IMR-90 (cell line): ENCODE results near the gene OR9A2. TPM values are rescaled to one million over a fixed set of nuclear protein-coding genes. Genes with fewer than 3 reads are reported as not detected.

Source experiments
- ATAC-seq: fragments of 200-7000 bp; cut with Tn5 transposase; 2 replicates; pipeline ENCODE4 v1.9.1; 2020; ENCODE audit warnings: low read depth, mild to moderate bottlenecking, moderate library complexity
- BruUV-seq: library from RNA; stranded (reverse); fragments of 400-500 nt; replicated peaks from 2 replicates; lab custom pipeline; 2021; lab: Mats Ljungman, UMichigan
- CTCF ChIA-PET: fragments of 300-600 bp; formaldehyde crosslinking; extraction: SDS; loops from one replicate; lab custom pipeline; 2021; ENCODE audit warnings: antibody characterized with exemption; lab: Yijun Ruan, JAX
- POLR2A ChIA-PET: fragments of 300-600 bp; sonication (Branson Sonifier 250); formaldehyde crosslinking; loops from one replicate; lab custom pipeline; 2022; ENCODE audit warnings: antibody characterized with exemption; ENCODE audit not compliant: unreplicated experiment; lab: Charles Lee
- DNase-seq: peaks from one replicate; pipeline ENCODE4 v3.0.0; 2013
- H2AFZ ChIP-seq: replicated peaks from 2 replicates; pipeline ENCODE3; 2013; ENCODE audit warnings: low read length, mild to moderate bottlenecking; ENCODE audit not compliant: poor library complexity
- H2AK5ac ChIP-seq: 2 replicates; pipeline ENCODE4 v1.6.1; 2013; ENCODE audit warnings: low read depth, low read length, inconsistent platforms
- H2AK9ac ChIP-seq: replicated peaks from 2 replicates; pipeline ENCODE3; 2013; ENCODE audit warnings: mild to moderate bottlenecking, low read depth, low read length, moderate library complexity; ENCODE audit not compliant: poor library complexity
- H2BK120ac ChIP-seq: 2 replicates; pipeline ENCODE4 v1.6.1; 2013; ENCODE audit warnings: low read depth, low read length, inconsistent platforms
- H2BK15ac ChIP-seq: 3 replicates; pipeline ENCODE4 v1.6.1; 2013; ENCODE audit warnings: low read depth, low read length, inconsistent platforms
- H2BK20ac ChIP-seq: 2 replicates; pipeline ENCODE4 v1.6.1; 2013; ENCODE audit warnings: low read depth, mild to moderate bottlenecking, inconsistent platforms, low read length, moderate library complexity
- H2BK5ac ChIP-seq: 2 replicates; pipeline ENCODE4 v1.6.1; 2013; ENCODE audit warnings: mild to moderate bottlenecking, low read depth, low read length, inconsistent platforms; ENCODE audit not compliant: poor library complexity, severe bottlenecking
- H3K14ac ChIP-seq: replicated peaks from 2 replicates; pipeline ENCODE4 v1.6.1; 2013; ENCODE audit warnings: low read depth, low read length, inconsistent platforms
- H3K18ac ChIP-seq: 2 replicates; pipeline ENCODE4 v1.6.1; 2013; ENCODE audit warnings: low read depth, low read length, control low read depth
- H3K23ac ChIP-seq: 2 replicates; pipeline ENCODE4 v1.6.1; 2013; ENCODE audit warnings: low read depth, low read length, inconsistent platforms
- H3K27ac ChIP-seq: 2 replicates; pipeline ENCODE4 v1.5.1; 2013; ENCODE audit warnings: mild to moderate bottlenecking, control low read depth, low read length; ENCODE audit not compliant: insufficient read depth
- H3K27me3 ChIP-seq: 2 replicates; pipeline ENCODE4 v1.6.1; 2013; ENCODE audit warnings: low read length; ENCODE audit not compliant: control insufficient read depth, insufficient read depth
- H3K36me3 ChIP-seq: 2 replicates; pipeline ENCODE4 v1.6.1; 2013; ENCODE audit warnings: low read length, mixed read lengths; ENCODE audit not compliant: control insufficient read depth, insufficient read depth
- H3K4ac ChIP-seq: 2 replicates; pipeline ENCODE4 v1.6.1; 2013; ENCODE audit warnings: low read depth, low read length, inconsistent platforms
- H3K4me1 ChIP-seq: 2 replicates; pipeline ENCODE4 v1.6.1; 2013; ENCODE audit warnings: low read length, mixed read lengths; ENCODE audit not compliant: control insufficient read depth, insufficient read depth
- H3K4me2 ChIP-seq: 2 replicates; pipeline ENCODE4 v1.6.1; 2013; ENCODE audit warnings: low read depth, mild to moderate bottlenecking, control low read depth, low read length, moderate library complexity
- H3K4me3 ChIP-seq: 2 replicates; pipeline ENCODE4 v1.5.1; 2013; ENCODE audit warnings: low read depth, mild to moderate bottlenecking, control low read depth, low read length, moderate library complexity; ENCODE audit not compliant: insufficient read depth
- H3K56ac ChIP-seq: 2 replicates; pipeline ENCODE4 v1.6.1; 2013; ENCODE audit warnings: low read length, inconsistent platforms; ENCODE audit not compliant: insufficient read depth; ENCODE audit errors: extremely low read depth
- H3K79me1 ChIP-seq, 2 experiments: 2 replicates each; pipeline ENCODE4 v1.6.1; 2013; ENCODE audit warnings: low read length in 2 of 2, inconsistent platforms in 1 of 2, low read depth in 1 of 2
- H3K9ac ChIP-seq: 2 replicates; pipeline ENCODE4 v1.6.1; 2013; ENCODE audit warnings: low read depth, low read length, control low read depth
- H3K9me1 ChIP-seq: 2 replicates; pipeline ENCODE4 v1.6.1; 2013; ENCODE audit warnings: low read length, inconsistent platforms; ENCODE audit not compliant: insufficient read depth
- H3K9me3 ChIP-seq: 2 replicates; pipeline ENCODE4 v1.6.1; 2013; ENCODE audit warnings: low read length; ENCODE audit not compliant: control insufficient read depth, insufficient read depth
- H4K20me1 ChIP-seq: 2 replicates; pipeline ENCODE4 v1.6.1; 2013; ENCODE audit warnings: low read length, inconsistent platforms; ENCODE audit not compliant: insufficient read depth
- H4K5ac ChIP-seq: 2 replicates; pipeline ENCODE4 v1.6.1; 2013; ENCODE audit warnings: mild to moderate bottlenecking, low read depth, low read length, control low read depth
- H4K8ac ChIP-seq, 2 experiments: 2 replicates each; pipeline ENCODE4 v1.6.1; 2013; ENCODE audit warnings: low read depth in 2 of 2, low read length in 2 of 2, control low read depth in 1 of 2, inconsistent platforms in 1 of 2
- H4K91ac ChIP-seq: 2 replicates; pipeline ENCODE4 v1.6.1; 2013; ENCODE audit warnings: low read depth, low read length, inconsistent platforms; ENCODE audit not compliant: insufficient read depth
- BHLHE40 ChIP-seq: fragments of 150-350 bp; IDR thresholded peaks from 2 replicates; pipeline ENCODE4 v1.6.1; 2016; ENCODE audit warnings: mild to moderate bottlenecking, low read depth, low read length
- CHD1 ChIP-seq: IDR thresholded peaks from 2 replicates; pipeline ENCODE4 v1.6.1; 2012; ENCODE audit warnings: low read depth, low read length, improper control_type of control experiment
- CTCF ChIP-seq: conservative IDR thresholded peaks from 2 replicates; pipeline ENCODE4 v1.5.1; 2012; ENCODE audit warnings: mild to moderate bottlenecking, low read depth, low read length, improper control_type of control experiment
- ELK1 ChIP-seq: fragments of 150-350 bp; IDR thresholded peaks from 2 replicates; pipeline ENCODE4 v1.6.1; 2016; ENCODE audit warnings: low read depth, mild to moderate bottlenecking, low read length, moderate library complexity, borderline replicate concordance
- FOS ChIP-seq: fragments of 150-350 bp; IDR thresholded peaks from 2 replicates; pipeline ENCODE4 v1.6.1; 2016; ENCODE audit warnings: low read depth, low read length
- MAFK ChIP-seq: IDR thresholded peaks from 2 replicates; pipeline ENCODE4 v1.6.1; 2012; ENCODE audit warnings: low read depth, low read length, improper control_type of control experiment
- MAZ ChIP-seq: IDR thresholded peaks from 2 replicates; pipeline ENCODE4 v1.6.1; 2012; ENCODE audit warnings: low read depth, mild to moderate bottlenecking, low read length, improper control_type of control experiment, moderate library complexity, borderline replicate concordance
- MXI1 ChIP-seq: IDR thresholded peaks from 2 replicates; pipeline ENCODE4 v1.6.1; 2012; ENCODE audit warnings: low read depth, mild to moderate bottlenecking, low read length, moderate library complexity, borderline replicate concordance
- NFE2L2 ChIP-seq: fragments of 150-350 bp; IDR thresholded peaks from 2 replicates; pipeline ENCODE4 v1.6.1; 2016; ENCODE audit warnings: low read depth, mild to moderate bottlenecking, low read length
- RAD21 ChIP-seq: IDR thresholded peaks from 2 replicates; pipeline ENCODE4 v1.6.1; 2012; ENCODE audit warnings: low read length, improper control_type of control experiment
- RCOR1 ChIP-seq: IDR thresholded peaks from 2 replicates; pipeline ENCODE4 v1.6.1; 2012; ENCODE audit warnings: mild to moderate bottlenecking, low read length, improper control_type of control experiment; ENCODE audit not compliant: insufficient replicate concordance
- USF2 ChIP-seq: fragments of 150-350 bp; IDR thresholded peaks from 2 replicates; pipeline ENCODE4 v1.6.1; 2017; ENCODE audit warnings: mild to moderate bottlenecking, antibody characterized with exemption, low read length, low read depth
- WGBS, 2 experiments: methylation state at CpG; one replicate each; pipeline versions ENCODE4 v1.1.5 to v1.1.7; 2013; ENCODE audit warnings: missing lambda C conversion rate in 2 of 2; ENCODE audit not compliant: insufficient read length in 1 of 2; ENCODE audit errors: extremely low coverage in 2 of 2; 5-methylcytosine and 5-hydroxymethylcytosine counted together
- dilution Hi-C: fragments of 300-500 bp; cut with HindIII; formaldehyde crosslinking; loops from one replicate; pipeline ENCODE4 v1.14.3; 2018; ENCODE audit warnings: low sequenced_read_pairs; ENCODE audit not compliant: unreplicated experiment
- in situ Hi-C: fragments of 300-500 bp; cut with MboI; formaldehyde crosslinking; loops from 3 replicates; pipeline ENCODE4 v1.14.3; 2019; ENCODE audit warnings: low sequenced_read_pairs, inconsistent platforms, mixed read lengths
- intact Hi-C: fragments of 100-400 bp; cut with micrococcal nuclease; formaldehyde crosslinking; loops from 2 replicates; pipeline ENCODE4 v1.10.0; 2022
- polyA plus RNA-seq, 3 experiments: library from polyadenylated mRNA; depleted of rRNA; stranded (reverse); fragments of >200 nt; gene quantifications; 2 replicates each; pipeline ENCODE4 v1.2.3, GENCODE V29; 2012; ENCODE audit warnings: low replicate concordance in 1 of 3
- total RNA-seq: library from RNA; depleted of rRNA; stranded (reverse); fragments of >200 nt; gene quantifications from 2 replicates; pipeline ENCODE4 v1.2.3, GENCODE V29; 2012

OR9A2 gene
- total and polyA plus RNA-seq, 2 of the 4 experiments (the other 2 are of a cell fraction): not detected

- in situ Hi-C loops (no loop called here), dilution Hi-C loops (no loop called here), intact Hi-C loops (no loop called here)
- ChIA-PET POLR2A (no interaction called here), CTCF (no interaction called here)
- no peak overlapping the region for H2BK120ac ChIP-seq
- H3K36me3 ChIP-seq: no peaks in the 10 kb centered on the region
- H3K79me1 ChIP-seq: no peaks in the 10 kb centered on the region
- no peaks in the 10 kb centered on the region for H3K27me3 ChIP-seq
- ATAC-seq: no peak
- H2AK9ac ChIP-seq: no peak overlapping the region
- no peaks in the 10 kb centered on the region for H3K9me1 ChIP-seq
- BruUV-seq: no TSS peak
- H2BK15ac ChIP-seq: no peak overlapping the region
- no peak overlapping the region for H2AFZ ChIP-seq
- no peak overlapping the region for H4K91ac ChIP-seq
- no peak overlapping the region for H3K4me2 ChIP-seq
- no peak overlapping the region for H3K14ac ChIP-seq
- H3K4me3 ChIP-seq: no peak overlapping the region
- H3K56ac ChIP-seq: no peak overlapping the region
- no peak overlapping the region for H3K18ac ChIP-seq
- TF ChIP-seq MAFK (no peak), BHLHE40 (no peak), CTCF (no peak), USF2 (no peak), NFE2L2 (no peak), FOS (no peak), RAD21 (no peak), CHD1 (no peak), MAZ (no peak), MXI1 (no peak), RCOR1 (no peak), ELK1 (no peak)
- peaks cover 4% of the 10 kb centered on the region; the same call in 1 of the 2 replicates for H3K9me3 ChIP-seq
- no peaks in the 10 kb centered on the region for H4K20me1 ChIP-seq
- H3K27ac ChIP-seq: no peak overlapping the region
- no peak for DNase-seq
- H3K23ac ChIP-seq: no peak overlapping the region
- WGBS, 2 experiments: no CpG with 5 or more reads among the region's 3 CpGs
- no peak overlapping the region for H4K8ac ChIP-seq
- no peak overlapping the region for H3K4ac ChIP-seq
- no peaks in the 10 kb centered on the region for H3K4me1 ChIP-seq
- H2AK5ac ChIP-seq: no peak overlapping the region
- H2BK5ac ChIP-seq: no peak overlapping the region
- no peak overlapping the region for H4K5ac ChIP-seq
- no peak overlapping the region for H2BK20ac ChIP-seq
- no peak overlapping the region for H3K9ac ChIP-seq
Measured at GRCh38 chr7:143046426-143046851, 19.5 kb upstream of the OR9A2 start.
